ENCODE data around the gene KIFC1.

Gene KIFC1

GRCh38 chr6:33410711-33411631 is 19.3 kb downstream of the KIFC1 start, which contains the start of gene PHF1:
Gene PHF1, plus strand, starts transcription at chr6:33411014. Its CDS starts 1,250 bp downstream, at chr6:33412264.
- DNase-seq (ENCODE audit: low spot score): peak; percentile 23

DNA sequence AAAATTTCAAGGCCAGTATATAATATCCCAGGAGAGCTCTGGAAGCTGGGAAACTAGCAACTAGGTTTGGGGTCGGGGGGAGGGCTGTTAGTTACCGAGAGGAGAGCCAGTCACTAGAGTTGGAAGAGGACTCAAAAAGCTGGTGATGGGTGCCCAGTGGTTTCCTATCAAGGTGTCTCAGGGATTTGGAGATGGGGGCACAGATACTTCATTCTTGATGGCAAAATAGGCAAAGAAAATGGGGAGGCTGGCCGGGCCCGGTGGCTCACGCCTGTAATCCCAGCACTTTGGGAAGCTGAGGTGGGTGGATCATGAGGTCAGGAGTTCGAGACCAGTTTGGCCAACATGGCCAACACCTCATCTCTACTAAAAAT is 20.0 kb downstream of the KIFC1 start:
- no peak for DNase-seq (ENCODE audit: low spot score)

DNA sequence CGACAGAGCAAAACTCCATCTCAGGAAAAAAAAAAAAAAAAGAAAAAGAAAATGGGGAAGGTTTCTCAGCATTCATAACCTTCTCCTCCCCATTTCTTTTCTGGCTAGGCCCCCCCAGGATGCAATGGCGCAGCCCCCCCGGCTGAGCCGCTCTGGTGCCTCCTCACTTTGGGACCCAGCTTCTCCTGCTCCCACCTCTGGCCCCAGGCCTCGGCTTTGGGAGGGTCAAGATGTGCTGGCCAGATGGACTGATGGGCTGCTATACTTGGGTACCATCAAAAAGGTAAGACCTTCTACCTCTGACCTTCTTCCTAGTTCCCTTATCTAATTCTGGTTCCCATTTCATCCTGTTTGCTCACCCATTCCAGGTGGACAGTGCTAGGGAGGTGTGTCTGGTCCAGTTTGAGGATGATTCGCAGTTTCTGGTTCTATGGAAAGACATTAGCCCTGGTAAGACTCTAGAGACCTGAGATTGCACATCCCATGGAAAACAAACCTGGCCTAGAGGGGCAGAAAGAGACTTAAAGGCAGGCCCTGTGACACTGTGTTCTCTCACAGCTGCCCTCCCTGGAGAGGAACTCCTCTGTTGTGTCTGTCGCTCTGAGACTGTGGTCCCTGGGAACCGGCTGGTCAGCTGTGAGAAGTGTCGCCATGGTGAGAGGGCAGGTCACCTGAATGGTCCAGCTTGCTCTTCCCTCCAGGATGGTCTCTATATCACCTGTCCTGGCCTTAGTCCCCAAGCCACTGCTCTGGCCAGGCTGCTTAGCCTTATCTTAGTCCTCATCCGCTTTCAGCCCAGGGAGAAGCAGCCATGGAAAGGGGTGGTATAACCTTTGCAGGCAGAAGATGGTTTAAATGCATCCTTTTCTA is 20.8 kb downstream of the KIFC1 start:
- no peak for DNase-seq (ENCODE audit: low spot score)

DNA sequence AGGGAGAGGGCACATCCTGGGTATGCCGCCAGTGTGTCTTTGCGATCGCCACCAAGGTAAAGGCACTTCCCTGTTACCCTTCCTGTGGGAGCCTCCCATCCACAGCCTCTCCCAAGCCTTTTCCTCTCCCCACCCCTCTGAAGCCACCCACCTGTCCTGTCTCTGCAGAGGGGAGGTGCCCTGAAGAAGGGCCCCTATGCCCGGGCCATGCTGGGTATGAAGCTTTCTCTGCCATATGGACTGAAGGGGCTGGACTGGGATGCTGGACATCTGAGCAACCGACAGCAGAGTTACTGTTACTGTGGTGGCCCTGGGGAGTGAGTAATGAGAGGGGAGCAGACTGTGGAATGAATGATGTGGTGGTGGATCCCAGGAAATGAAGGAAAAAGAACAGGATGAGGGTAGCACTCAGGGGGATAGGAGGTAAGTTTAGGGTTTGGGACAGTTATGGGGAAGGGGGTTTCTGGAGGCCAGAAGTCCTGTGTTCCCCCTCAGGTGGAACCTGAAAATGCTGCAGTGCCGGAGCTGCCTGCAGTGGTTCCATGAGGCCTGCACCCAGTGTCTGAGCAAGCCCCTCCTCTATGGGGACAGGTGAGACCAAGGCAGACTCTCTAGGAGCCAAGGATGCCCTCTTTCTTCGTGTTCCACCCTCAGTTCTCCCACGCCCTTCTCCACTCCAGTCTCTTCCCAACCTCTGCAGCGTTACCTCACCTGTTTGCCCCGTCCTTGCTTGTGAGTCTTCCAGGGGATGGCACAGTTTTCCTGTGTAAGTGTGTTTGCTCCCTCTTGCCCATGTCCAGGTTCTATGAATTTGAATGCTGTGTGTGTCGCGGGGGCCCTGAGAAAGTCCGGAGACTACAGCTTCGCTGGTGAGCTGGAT is 21.9 kb downstream of the KIFC1 start:
- no peak for DNase-seq (ENCODE audit: low spot score)

DNA sequence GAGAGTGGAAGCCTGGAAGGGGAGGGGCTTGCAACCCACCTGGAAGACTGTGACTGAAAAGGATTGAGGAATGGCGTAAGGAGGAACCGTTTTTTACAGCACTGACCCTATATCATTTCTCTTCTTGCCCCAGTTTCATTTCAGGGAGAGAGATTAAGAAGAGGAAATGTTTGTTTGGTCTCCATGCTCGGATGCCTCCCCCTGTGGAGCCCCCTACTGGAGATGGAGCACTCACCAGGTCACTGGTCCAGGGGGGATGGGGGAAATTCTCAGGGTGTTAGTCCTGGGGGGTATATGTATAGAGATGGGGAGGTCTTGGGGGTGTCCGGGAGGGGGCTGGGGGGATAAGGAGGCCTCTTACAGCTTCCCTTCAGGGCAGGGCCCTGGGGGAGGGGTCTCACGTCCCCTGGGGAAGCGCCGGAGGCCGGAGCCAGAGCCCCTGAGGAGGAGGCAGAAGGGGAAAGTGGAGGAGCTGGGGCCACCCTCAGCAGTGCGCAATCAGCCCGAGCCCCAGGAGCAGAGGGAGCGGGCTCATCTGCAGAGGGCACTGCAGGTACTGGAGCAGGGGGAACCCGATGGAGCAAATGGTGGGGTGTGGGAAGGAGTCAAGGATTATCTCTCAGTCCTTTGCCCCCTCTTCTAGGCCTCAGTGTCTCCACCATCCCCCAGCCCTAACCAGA is 23.1 kb downstream of the KIFC1 start:
- DNase-seq (ENCODE audit: low spot score): no peak

GRCh38 chr6:33415831-33416230 is 24.2 kb downstream of the KIFC1 start:
- DNase-seq (ENCODE audit: low spot score): no peak

- no peak for DNase-seq (ENCODE audit: low spot score)
Measured at GRCh38 chr6:33416386-33417127, 24.9 kb downstream of the KIFC1 start.

- no peak for DNase-seq (ENCODE audit: low spot score)
Measured at GRCh38 chr6:33417128-33417902, 25.7 kb downstream of the KIFC1 start.

GRCh38 chr6:33417903-33418689 is 26.5 kb downstream of the KIFC1 start, which contains the start of gene CUTA:
Gene CUTA, minus strand, starts transcription at chr6:33418107. Its CDS starts 107 bp downstream, at chr6:33418000.
- DNase-seq (ENCODE audit: low spot score): peak; percentile 99

GRCh38 chr6:33418690-33419291 is 27.2 kb downstream of the KIFC1 start:
- DNase-seq (ENCODE audit: low spot score): peak; percentile 57

- no peak for DNase-seq (ENCODE audit: low spot score)
Measured at GRCh38 chr6:33419580-33420490, 28.2 kb downstream of the KIFC1 start, which contains the start of gene SYNGAP1. Gene SYNGAP1, plus strand, starts transcription at chr6:33420065. Its CDS starts 200 bp downstream, at chr6:33420265.

DNA sequence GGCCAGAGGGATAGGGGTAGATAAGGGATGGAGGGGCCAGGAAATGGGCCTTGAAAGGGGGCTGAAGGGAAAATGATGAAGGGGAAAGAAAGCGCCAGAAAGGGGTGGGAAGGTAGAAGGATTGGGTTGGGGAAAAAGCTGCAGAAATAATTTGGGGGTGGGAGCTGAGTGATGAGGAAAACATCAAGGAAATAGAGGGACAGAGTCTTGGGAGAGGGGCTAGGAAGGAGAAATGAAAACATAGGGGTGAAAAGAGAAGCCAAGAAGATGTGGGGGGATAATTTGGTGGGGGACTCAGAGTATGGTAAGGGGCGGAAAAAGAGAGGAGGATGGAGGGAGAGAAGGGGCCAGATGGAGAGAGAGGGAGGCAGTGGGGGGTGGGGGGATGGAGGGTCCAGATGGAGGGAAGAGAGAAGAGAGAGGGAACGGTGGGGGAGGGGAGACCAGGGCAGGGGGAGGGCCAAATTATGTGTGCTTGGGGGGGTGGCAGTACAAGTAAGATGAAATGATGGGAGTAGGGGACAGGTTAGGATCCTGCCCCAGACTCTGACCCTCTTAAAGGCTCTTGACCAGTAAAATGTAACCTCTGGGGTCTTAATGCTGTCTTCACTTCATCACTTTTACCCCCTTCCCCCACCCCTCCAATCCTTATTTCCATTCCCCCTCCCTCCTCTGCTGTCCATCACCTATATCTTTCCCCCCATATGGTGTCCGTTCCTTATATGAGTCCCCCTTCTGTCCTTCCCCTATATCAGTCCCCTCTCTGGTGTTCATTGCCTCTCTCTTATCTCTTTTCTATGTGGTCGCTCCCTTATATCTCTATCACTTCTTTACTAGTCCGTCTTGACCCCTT is 29.1 kb downstream of the KIFC1 start:
- no peak for DNase-seq (ENCODE audit: low spot score)

DNA sequence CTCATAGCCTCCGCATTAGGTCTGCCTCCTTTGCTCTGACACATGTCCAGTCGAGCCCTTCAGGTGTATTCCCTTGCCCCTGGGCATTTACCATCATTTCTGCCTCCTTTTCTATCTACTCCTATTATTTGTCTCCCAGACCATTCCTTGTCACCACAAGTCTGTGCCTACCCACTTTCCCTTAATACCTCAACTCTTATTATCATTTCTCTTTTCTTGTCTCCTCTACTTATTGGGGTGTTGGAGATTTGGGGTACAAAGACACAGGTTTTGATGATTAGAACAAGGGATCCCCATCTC is 29.7 kb downstream of the KIFC1 start:
- DNase-seq (ENCODE audit: low spot score): no peak

DNA sequence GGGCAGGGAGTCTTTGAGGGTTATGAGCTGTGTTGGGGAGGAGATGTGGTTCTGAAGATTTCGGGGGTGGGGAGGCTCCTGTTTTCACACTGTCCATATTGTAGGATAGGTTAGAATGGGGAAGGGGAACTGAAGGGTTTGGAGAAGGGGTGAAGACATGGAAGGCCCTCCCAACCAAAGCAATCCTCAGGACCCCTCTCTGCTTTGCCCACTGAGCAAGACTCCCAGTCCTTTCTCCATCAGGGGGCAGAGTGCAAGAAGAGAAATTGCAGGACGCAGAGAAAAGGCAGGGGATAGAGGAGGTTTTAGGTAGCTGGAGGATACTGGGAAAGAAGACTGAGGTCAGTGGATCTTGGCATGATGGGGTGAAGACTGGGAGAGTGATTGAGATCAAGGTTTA is 32.2 kb downstream of the KIFC1 start:
- DNase-seq (ENCODE audit: low spot score): no peak

GRCh38 chr6:33424855-33425667 is 33.4 kb downstream of the KIFC1 start:
- no peak for DNase-seq (ENCODE audit: low spot score)

Measured in CD4-positive, alpha-beta T cell treated with Interleukin-2 at 100 ng/mL for 4 hours (primary cell).